ENCODE data around the gene VAC14.

VAC14 gene

DNA sequence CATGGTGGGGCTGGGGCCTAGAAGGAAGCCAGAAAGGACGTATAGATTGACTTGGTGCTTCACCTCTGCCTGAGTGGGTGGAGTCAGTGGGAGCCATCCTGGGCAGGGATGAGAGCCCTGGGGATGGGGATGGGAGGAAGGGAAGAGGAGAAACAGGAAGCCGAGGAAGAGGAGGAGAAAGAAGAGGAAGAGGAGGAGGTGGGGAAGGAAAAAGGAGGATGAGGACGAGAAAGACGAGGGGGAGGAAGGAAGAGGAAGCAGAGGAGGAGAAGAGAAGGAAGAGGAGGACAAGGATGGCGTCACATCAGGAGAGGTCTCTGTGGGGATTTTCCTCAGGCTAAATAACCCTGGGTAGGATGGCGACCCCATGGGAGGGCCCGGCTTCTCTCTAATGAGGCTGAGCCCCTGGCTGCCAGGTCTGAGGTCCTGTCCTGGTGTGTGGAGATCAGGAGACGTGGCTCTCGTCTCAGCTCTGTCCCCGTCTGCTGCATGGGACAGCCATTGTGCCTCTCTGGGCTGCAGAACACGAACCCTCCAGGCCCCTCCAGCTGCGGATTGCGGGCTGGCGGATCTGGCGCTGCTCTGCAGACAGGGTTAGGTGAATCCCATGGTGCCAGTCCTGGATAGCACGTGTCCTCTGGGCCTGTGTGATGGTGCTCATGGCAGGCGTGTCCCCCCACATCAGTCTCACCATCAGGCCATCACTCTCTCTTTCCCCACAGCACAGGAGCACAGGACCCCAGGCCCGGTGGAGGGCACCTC, 79.6 kb downstream of the VAC14 start:
- H2AFZ ChIP-seq (ENCODE audit: low read length): no peak overlapping the region
- H3K4me3 ChIP-seq (ENCODE audit: low read depth, low read length, poor library complexity, severe bottlenecking): no peak overlapping the region
- no peaks in the 10 kb centered on the region for H3K9me3 ChIP-seq (ENCODE audit: low read length)
- H3K4me1 ChIP-seq (ENCODE audit: insufficient read depth, low read length, severe bottlenecking): no peaks in the 10 kb centered on the region
- no peaks in the 10 kb centered on the region for H3K79me2 ChIP-seq (ENCODE audit: insufficient read depth, low read length)
- no peaks in the 10 kb centered on the region for H3K9me2 ChIP-seq (ENCODE audit: low read depth, low read length)
- no peak overlapping the region for H3K27ac ChIP-seq (ENCODE audit: low read depth, low read length, poor library complexity, severe bottlenecking)
- peaks cover 12% of the 10 kb centered on the region; the same call in 1 of the 2 replicates for H3K36me3 ChIP-seq (ENCODE audit: insufficient read depth, low read length)
- H3K4me2 ChIP-seq (ENCODE audit: low read length): no peak overlapping the region
- H4K20me1 ChIP-seq (ENCODE audit: insufficient read depth, low read length): no peaks in the 10 kb centered on the region
- TF ChIP-seq EZH2 (IDR thresholded peaks at IDR 0.05; ENCODE audit: borderline replicate concordance, low read length): no peak
- TF ChIP-seq, protein P1, sequence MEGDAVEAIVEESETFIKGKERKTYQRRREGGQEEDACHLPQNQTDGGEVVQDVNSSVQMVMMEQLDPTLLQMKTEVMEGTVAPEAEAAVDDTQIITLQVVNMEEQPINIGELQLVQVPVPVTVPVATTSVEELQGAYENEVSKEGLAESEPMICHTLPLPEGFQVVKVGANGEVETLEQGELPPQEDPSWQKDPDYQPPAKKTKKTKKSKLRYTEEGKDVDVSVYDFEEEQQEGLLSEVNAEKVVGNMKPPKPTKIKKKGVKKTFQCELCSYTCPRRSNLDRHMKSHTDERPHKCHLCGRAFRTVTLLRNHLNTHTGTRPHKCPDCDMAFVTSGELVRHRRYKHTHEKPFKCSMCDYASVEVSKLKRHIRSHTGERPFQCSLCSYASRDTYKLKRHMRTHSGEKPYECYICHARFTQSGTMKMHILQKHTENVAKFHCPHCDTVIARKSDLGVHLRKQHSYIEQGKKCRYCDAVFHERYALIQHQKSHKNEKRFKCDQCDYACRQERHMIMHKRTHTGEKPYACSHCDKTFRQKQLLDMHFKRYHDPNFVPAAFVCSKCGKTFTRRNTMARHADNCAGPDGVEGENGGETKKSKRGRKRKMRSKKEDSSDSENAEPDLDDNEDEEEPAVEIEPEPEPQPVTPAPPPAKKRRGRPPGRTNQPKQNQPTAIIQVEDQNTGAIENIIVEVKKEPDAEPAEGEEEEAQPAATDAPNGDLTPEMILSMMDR (IDR thresholded peaks at IDR 0.05; ENCODE audit: low read length): no peak
- no peaks in the 10 kb centered on the region for H3K27me3 ChIP-seq (ENCODE audit: insufficient read depth, low read length)
- no peak overlapping the region for H3K9ac ChIP-seq (ENCODE audit: low read length)
- H3F3A ChIP-seq (ENCODE audit: insufficient read depth, low read length): no peaks in the 10 kb centered on the region

DNA sequence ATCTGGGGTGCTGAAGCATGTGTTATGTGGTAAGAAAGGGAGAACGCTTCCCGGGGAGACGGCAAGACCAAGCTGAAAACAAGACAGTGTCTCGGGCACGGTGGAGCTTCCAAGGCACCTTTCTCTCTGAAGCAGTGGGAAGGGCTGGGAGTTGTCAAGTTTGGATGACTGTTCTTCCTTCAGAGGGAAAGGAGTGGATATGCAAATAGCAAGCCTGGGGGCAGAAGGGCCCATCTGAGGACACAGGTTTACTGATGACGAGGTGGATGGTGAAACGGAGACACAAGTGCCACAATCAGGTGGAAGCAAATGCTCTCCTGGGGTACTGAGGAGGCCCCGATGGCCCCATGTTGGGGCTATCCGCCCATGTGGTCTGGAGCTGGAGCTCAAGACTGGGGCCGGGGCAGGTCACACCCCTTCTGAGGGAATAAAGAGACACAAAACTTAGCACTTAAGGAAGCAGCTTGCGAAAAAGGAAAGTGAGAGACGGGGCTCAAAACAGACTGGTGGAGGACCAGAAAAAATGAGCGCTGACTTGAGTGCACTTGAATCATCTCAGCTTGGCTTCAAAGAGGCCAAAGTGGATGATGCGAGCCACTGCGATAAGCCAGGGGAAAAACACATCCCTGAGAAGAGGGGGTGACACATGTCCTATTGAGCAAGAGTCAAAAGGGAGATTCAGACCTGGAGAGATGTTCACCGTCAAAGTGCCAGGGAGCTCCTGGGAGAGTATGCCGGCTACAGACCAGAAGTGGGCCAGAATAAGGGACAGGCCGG, 80.3 kb downstream of the VAC14 start:
- no peak overlapping the region for H3K9ac ChIP-seq (ENCODE audit: low read length)
- no peaks in the 10 kb centered on the region for H3F3A ChIP-seq (ENCODE audit: insufficient read depth, low read length)
- H3K79me2 ChIP-seq (ENCODE audit: insufficient read depth, low read length): no peaks in the 10 kb centered on the region
- peaks cover 12% of the 10 kb centered on the region; the same call in 1 of the 2 replicates for H3K36me3 ChIP-seq (ENCODE audit: insufficient read depth, low read length)
- H3K27me3 ChIP-seq (ENCODE audit: insufficient read depth, low read length): no peaks in the 10 kb centered on the region
- H4K20me1 ChIP-seq (ENCODE audit: insufficient read depth, low read length): no peaks in the 10 kb centered on the region
- H3K9me2 ChIP-seq (ENCODE audit: low read depth, low read length): no peaks in the 10 kb centered on the region
- no peaks in the 10 kb centered on the region for H3K9me3 ChIP-seq (ENCODE audit: low read length)
- H3K4me2 ChIP-seq (ENCODE audit: low read length): no peak overlapping the region
- TF ChIP-seq, protein P1 (IDR thresholded peaks at IDR 0.05; ENCODE audit: low read length): no peak
- H3K4me3 ChIP-seq (ENCODE audit: low read depth, low read length, poor library complexity, severe bottlenecking): no peak overlapping the region
- no peak overlapping the region for H3K27ac ChIP-seq (ENCODE audit: low read depth, low read length, poor library complexity, severe bottlenecking)
- H2AFZ ChIP-seq (ENCODE audit: low read length): no peak overlapping the region
- H3K4me1 ChIP-seq (ENCODE audit: insufficient read depth, low read length, severe bottlenecking): no peaks in the 10 kb centered on the region

DNA sequence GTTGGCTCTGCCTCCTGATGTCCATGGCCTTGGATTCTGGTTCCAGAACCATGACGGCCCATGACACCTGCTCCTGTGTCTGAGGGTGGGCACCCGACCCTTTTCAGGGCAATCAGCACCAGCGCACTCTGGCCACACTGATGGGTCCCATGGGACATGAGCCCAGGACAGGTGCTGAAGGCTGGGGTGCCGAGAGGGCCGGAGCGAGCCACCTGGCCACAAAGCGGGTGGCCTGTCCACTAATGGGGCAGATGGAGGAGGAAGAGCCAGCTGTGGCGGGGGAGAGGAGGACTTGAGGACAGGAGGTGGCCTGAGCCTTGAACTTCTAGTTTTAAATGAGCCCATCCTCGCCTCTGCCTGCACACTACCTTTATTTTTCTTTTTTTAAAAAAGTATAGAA, 83.9 kb downstream of the VAC14 start:
- H3K4me2 ChIP-seq (ENCODE audit: low read length): no peak overlapping the region
- peaks cover 12% of the 10 kb centered on the region; the same call in 1 of the 2 replicates for H3K36me3 ChIP-seq (ENCODE audit: insufficient read depth, low read length)
- H3K9me3 ChIP-seq (ENCODE audit: low read length): no peaks in the 10 kb centered on the region
- no peaks in the 10 kb centered on the region for H4K20me1 ChIP-seq (ENCODE audit: insufficient read depth, low read length)
- H3K9ac ChIP-seq (ENCODE audit: low read length): no peak overlapping the region
- H3K27ac ChIP-seq (ENCODE audit: low read depth, low read length, poor library complexity, severe bottlenecking): no peak overlapping the region
- no peaks in the 10 kb centered on the region for H3K27me3 ChIP-seq (ENCODE audit: insufficient read depth, low read length)
- H3K9me2 ChIP-seq (ENCODE audit: low read depth, low read length): no peaks in the 10 kb centered on the region
- no peak overlapping the region for H2AFZ ChIP-seq (ENCODE audit: low read length)
- no peak overlapping the region for H3K4me3 ChIP-seq (ENCODE audit: low read depth, low read length, poor library complexity, severe bottlenecking)
- H3K4me1 ChIP-seq (ENCODE audit: insufficient read depth, low read length, severe bottlenecking): no peaks in the 10 kb centered on the region
- TF ChIP-seq, protein P1 (IDR thresholded peaks at IDR 0.05; ENCODE audit: low read length): no peak
- no peak for TF ChIP-seq EZH2 (IDR thresholded peaks at IDR 0.05; ENCODE audit: borderline replicate concordance, low read length)
- no peaks in the 10 kb centered on the region for H3K79me2 ChIP-seq (ENCODE audit: insufficient read depth, low read length)
- H3F3A ChIP-seq (ENCODE audit: insufficient read depth, low read length): no peaks in the 10 kb centered on the region

All from OCI-LY1 (cell line).